HG03159 (cell line): ENCODE data around the gene INPP5E.

Source experiments
- ATAC-seq: cut with Tn5 transposase; IDR thresholded peaks from one replicate; pipeline ENCODE4 v1.9.1; 2021; ENCODE audit warnings: mild to moderate bottlenecking, moderate library complexity; ENCODE audit not compliant: unreplicated experiment

Gene INPP5E, protein sequence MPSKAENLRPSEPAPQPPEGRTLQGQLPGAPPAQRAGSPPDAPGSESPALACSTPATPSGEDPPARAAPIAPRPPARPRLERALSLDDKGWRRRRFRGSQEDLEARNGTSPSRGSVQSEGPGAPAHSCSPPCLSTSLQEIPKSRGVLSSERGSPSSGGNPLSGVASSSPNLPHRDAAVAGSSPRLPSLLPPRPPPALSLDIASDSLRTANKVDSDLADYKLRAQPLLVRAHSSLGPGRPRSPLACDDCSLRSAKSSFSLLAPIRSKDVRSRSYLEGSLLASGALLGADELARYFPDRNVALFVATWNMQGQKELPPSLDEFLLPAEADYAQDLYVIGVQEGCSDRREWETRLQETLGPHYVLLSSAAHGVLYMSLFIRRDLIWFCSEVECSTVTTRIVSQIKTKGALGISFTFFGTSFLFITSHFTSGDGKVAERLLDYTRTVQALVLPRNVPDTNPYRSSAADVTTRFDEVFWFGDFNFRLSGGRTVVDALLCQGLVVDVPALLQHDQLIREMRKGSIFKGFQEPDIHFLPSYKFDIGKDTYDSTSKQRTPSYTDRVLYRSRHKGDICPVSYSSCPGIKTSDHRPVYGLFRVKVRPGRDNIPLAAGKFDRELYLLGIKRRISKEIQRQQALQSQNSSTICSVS

DNA sequence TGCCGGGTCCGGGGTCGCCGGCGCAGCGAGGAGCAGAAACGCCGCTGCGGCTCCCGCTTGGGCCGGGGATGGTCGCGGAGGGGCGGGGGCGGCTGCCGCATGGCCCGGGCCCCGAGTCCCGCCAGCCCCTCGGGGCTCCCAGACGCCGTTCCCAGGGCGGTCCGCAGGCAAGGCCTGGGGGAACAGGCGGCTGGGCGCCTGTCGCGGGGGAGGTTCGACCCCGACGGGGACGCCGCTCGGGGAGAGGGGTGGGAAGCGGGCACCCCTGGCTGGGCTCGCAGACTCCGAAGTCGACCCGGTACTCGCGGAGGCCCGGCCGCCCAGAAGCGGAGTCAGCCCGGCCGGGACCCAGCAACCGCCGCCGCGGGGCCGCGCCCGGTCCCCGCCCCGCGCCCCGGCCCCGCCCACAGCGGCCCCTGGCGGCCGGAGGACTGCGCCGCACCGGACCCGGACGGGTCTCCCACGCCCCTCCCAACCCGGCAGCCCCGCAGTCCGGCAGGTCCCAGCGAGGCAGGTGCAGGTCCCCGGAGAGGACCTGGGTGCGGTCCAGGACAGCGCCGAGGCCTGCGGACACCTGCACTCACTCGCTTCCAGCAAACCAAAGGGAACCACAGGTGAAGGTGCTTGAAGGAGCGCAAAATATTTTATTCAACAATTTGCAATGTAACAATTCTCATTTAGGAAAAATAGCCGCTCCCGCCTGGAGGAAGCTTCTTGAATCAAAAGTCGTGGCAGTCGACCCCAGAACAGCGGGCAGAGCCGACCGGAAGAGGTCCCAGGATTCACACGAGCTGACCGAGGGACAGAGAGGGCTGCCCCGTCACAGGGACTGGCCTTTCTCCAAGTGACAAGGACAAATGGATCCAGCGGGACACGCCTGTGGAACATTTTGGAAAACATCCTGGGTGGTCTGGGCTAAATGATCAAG, at the start of gene INPP5E:
Gene INPP5E, minus strand, starts transcription at position 365 of the 928 bp plus-strand sequence. CDS start 426 bp downstream, outside the sequence.
- peak; percentile 55 for ATAC-seq

DNA sequence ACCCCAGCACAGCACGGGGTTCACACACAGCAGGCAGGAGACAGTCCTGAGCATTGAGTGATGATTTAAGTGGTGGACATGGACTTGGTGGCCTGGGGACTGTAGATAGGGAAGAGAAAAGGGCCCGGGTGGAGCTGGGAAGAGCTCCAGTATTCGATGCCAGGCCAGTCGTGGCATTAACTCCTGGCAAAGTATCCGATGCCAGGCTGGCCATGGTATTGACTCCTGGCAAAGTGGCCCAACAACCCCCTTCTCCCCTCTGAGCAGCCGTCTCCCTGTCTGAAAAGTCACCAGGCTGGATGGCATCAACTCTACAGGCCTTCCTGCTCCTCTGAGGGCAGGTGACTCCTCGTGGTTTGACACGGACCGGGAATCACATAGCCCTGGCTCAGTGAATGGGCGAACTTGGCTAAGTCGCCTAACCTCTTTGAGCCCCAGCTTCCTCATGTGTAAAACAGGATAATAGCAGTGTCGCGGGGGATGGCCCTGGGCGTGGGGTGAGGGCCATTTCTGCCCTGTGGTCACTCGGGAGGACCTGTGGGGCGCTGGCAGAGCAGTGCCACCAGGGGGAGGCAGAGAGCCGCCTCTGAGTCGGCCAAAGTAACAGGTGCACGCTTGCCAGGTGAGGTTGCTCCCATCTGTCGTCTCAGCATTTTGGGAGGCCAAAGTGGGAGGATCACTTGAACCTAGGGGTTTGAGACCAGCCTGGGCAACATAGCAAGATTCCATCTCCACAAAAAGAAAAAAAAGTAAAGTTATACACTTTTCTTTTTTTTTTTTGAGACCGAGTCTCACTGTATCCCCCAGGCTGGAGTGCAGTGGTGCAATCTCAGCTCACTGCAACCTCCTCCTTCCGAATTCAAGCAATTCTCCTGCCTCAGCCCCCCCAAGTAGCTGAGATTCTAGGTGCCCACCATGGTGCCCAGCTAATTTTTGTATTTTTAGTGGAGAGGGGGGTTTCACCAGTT, 48.9 kb upstream of the INPP5E start:
- ATAC-seq, result no peak

DNA sequence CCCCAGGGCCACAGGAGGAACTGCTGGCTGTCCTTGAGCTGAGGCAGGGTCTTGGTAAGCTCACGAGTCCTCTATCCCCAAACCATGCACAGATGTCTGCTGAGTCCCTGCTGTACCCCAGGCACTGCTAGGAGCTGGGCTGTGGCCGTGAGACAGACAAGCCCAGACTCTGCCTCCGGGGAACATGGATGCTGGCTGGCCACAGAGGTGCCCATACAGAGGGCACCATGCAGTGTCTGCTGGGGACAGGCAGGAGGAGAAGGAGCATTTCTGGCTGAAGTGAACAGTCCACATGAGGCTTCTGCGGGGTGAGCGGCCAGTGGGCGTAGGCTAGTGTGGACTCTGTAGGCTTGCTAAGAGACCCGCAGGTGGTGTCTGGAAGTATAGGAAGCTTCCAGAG, 48.0 kb upstream of the INPP5E start:
- no peak for ATAC-seq

DNA sequence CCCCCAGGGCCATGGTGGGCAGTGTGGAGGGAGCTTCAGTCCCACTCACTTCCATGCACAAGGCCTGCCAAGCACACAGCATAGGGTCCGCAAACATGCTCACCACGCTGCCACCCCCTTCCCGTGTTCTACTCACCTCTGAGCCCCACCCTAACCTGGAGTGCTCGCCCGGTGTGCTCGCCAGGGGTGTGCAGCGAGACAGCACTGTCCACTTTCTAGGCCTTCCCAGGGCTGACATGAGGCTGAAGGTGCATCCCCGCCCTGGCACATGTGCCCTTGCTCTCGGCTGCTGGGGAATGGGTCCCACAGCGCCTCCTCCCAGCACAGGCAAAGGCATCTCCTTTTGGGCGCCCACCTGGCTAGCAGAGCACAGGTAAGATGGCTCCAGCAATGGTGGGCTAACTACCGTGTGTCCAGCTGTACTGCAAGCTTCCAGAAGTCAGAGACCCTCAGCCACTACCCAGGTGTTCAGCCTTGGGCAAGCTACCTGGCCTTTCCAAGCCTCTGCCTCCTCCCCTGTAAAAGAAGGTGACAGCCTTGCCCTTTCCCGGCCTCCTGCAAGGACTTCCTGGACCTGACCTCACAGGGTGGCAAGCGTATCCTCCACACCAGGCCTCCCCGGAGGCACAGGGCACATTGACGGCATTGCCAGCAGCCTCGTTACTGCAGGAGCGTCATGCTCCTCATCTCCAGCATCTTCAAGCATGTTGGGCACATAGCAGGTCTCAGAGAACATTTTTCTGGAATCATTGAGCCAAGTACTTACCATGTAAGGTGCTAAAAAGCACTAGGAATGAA, 47.4 kb upstream of the INPP5E start:
- no peak for ATAC-seq

DNA sequence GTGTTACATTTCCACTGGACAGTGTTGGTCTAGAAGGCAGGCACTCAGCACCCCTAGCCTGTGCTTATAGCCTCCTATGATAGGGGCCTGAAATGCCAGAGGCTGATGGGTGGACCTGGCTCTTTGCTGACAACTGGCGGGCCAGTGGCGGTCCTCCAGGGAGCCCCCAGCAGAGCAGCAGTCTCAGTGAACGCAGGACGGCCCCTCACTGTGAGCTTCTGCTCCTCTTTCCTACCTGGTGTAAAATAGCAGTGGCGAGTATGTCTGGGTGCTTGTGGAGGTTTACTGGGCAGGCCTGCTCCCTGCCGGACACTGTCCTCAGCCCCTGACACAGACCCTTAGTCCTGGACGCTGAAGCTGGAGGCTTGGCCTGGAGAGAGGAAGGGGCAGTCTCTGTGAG, 46.5 kb upstream of the INPP5E start:
- ATAC-seq, result no peak

DNA sequence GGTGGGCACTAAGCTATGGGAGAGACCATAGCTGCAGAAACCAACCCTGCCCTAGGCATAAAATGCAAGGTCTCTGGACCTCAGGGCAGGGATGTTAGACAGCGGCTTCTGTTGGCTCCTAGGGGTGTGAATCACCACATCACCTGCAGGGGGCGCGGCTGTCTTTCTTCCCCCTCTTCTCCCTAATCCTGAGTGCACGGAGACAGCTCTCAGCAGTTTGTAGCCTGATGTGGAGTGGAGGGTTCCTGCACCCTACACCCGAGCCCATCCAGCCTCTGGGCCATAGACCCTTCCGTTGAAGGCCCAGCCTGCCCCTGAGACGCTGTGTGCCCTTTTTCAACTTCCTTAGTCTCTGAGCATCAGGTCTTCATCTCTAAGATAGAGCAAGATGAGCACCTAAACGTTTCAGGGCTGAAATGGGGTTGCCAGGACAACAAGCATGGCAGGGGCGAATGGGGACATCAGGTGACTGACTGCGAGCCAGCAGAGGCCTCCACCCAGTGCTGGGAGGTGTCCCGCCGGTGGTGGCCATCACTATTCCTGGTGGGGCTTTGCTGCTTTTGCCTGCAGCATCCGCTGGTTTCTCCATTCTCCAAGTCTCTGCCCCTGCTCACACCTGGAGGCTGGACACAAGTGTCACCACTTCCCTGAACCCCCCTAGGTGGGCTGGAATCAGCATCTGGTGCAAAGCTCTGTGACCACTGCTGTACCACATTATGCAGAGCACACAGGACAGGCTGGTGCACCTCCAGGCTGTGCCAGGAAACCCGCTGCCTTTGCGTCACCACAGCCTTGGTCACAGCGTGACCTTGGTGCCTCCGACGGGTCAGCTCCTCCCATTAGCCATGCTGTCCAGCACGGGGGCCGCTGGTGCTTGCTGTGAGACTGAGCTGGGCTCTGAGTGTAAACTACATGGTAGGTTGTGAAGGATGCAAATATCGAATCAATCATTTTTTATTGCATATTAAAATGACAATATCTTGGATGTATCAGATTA, 45.7 kb upstream of the INPP5E start:
- no peak for ATAC-seq

DNA sequence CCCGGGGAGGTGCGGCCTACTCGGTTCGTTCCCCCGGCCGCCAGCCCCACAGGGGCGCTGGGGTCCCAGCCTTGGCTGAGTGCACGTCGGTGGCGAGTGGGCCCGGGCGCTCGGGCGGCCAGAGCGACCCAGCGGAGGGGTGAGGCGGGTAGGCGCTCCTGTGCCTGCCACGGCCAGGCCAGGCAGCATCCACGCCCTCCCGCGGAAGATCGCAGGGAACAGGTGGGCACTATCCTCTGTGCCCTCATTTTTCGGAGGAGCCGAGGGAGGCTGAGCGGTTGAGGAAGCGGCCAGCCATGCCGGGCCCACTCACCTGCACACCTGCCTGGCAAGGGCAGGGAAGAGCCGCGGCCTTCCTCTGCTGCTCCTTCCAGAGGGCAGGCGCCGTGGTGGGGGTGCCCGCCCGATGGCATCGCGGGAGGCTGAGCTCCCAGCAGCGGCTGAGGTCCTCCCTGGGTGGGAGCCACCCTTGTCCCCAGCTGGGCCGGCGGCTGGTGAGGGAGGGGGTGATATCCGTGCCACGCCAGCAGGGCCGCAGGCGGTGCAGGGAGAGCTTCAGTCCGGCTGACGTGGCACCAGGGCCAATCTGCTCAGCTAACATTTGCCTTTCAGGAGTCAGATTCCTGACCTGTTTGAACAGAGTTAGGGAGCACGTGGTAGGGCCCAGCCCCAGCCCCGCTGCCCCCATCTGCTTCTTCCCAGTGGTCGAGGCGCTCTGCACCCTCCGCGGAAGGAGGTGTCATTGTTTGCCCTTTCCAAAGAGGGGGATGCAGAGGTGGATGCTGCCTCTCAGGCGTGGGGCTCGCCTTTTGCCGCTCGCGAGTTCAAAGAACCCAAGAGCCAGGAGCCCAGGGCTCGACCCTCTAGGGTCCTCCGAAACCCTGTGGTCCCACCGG, 44.8 kb upstream of the INPP5E start:
- peak; percentile 1 for ATAC-seq

DNA sequence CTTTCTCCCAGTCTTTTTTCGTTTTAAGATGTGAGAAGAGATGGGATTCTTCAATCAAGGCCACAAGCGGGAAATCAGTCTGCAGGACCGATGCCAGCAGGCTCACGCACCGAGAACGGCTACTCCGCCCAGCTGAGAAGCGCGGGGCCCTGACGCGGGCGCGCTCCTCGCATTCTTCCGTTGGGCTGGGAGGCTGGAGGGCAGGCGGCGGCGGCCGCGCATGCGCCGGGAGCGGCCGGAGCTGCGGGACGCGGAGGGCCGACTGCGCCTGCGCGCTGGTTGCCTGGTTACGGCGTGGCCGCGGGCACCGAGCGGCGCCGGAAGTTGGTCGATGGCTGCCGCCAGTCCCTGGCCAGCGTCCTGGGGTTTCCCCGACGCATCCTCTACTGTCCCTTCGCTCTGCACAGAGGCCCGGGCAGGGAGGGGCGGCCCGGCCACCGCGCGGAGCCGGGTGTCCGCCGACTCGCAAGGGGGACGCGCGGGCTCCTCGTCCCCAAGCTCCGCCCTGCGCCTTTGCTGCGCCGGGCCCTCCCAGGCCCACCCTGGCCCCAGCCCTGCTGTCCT, 44.0 kb upstream of the INPP5E start:
- peak; percentile 58 for ATAC-seq

DNA sequence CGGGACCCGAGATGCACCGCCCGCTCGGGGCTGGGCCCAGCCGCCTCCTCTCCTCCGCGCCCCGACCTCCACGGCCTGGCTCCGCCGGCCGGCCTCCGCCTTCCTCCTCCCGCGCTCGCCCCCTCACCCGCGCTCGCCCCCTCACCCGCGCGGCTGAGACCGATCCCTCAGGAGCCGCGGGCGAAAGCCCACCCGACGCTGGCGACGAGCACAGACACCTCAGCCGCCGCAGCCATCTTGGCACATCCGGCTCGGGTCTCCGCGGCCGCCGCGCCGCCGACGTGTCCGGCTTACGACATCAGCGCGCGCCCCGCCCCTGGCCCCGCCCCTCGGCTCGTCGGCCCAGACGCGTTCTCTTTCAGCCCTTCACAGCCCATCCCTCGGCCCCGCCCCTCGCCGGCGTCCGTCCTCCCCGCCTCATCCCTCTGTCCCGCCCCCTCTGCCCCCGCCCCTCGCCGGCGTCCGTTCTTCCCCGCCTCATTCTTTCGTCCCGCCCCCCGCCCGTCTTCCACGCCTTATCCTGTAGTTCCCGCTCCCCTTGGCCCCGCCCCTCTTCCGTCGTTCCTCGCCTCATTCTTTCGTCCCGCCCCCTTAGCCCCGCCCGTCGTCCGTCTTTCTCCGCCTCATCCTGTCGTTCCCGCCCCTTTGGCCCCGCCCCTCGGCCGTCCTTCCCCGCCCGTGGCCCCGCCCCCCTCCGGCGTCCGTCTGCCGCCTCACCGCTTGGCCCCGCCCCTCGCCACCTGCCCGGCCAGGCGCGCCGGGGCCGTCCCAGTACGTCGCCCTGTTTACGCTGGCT, 43.3 kb upstream of the INPP5E start, which contains the start of gene SEC16A:
Gene SEC16A, minus strand, starts transcription at position 248 of the 796 bp plus-strand sequence. CDS start 5,425 bp downstream, outside the sequence.
- ATAC-seq, result peak; percentile 56

DNA sequence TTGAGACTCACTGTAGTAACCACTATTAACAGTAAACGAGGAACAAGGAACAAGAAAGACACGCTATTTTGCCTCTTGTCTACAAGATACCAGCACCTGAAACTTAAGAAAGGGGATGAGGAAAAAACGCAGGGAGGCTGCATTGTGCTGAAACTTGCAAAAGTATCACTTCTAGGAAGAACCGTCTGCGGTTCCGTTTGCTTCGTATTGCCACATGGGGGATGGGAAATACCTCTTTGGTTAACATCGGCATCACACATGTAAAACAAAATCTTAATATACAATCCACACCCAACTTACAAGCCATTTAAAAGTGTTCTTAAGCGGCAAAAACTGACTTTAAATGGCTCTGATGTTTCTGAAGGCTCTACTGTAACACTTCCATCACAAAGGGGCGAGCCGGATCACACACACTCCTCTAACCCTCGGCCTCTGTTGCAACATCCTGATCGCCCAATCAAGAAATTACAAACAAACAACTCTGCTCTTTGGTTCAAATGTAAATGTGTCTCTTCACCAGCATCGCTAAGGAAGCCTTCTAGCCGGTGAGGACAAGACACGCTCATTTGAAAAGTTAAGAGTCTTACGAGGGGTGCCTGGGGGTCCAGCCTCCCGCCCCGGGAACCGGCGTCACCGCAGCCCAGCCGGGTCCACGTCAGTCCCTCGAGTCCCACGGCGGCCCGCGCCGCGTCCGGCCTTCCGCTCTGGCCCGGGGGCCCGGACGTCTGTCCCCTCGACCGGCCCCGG, 42.6 kb upstream of the INPP5E start:
- no peak for ATAC-seq

DNA sequence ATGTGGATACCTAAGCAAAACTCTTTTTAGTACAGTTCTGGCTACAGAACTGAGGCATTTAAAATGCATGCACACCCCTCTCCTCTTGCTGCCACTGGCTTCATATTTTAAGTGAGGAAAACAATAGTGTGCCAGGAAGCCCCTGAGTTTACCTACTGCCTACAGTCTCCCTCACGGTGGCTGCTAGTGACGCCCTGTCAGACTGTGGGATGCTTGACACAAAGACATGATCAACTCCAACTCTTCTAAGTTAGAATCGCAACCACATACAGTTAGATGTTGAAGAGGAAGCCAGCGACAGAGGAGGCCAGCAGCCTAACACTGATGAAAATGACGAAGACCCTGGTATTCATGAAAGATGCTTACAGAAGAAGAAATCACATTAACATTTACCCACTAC, 41.9 kb upstream of the INPP5E start:
- no peak for ATAC-seq

DNA sequence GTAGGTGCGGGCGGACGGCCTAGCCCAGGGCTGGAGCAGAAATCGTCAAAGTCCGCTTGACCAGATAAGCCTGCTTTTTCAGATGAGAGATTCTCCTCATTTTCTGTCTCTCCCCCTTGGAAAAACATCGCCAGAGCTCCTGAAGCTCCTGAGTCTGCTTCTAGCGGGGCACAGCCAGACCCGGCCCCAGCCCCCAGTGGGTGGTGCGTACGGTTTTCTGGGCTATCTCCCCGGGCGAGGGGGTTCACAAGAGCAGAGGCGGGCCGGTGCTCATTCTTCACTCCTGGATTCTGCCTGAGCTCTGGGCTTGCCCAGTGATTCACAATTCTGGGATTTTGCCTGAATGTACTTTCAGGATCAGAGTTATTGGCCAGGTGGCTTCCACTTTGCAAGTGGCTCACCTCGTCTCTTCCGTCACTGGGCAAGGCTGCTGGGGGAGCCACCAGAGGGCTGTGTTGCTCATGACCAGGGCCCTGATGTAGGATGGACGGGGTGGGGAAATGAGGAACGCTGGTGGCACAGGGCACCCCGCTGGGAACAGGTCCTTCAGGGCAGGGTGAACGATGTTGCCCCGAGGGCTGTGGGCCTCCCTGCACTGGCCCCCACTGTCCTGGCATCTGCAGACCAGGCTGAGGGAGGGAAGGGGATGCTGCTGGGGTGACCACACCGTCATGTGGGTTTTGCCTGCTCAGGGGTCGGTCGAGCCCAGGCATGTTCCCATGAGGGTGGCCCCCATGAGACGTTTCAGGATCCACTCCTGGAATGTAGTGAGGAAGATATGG, 36.9 kb upstream of the INPP5E start:
- ATAC-seq, result no peak

DNA sequence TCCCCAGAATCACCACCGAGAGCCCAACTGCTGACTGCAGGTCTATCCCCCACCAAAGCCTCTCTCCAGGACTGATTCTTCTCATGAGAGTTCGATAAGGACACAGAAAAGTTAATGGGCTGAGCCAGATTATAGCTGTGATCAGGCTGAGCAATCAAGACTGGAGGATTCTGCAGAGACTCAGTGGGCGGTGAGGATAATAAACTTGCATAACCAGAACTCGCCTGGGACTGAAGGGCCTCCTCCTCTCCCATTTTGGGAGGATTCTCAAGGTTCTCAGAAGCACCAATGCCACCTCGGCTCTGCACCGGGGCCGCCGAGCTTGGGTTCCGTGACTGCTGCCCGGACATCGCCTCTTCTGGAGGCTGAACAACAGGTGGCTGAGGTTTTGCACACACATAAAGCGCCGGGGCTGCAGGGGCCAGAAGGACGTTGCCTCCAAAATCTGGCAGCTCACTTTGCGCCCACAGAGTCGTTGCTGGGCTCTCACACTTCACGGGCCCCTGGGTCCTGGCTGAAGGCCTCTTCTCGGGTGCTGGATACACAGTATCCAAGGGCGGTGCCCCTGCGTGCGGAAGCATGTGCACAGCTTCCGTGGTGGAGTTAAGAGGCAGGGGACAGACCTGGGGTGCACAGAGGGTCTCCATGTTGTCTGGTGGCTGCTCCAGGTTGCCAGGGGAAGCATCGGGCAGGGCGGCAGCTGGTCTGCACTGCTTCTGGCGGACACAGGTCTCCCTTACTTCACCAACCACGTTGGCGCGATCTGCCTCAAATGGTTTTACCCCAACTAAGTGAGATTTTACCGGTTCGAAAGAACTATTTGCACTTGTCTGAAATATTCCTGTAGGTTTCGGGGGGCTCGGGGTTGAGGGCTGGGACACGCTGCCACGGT, 35.6 kb upstream of the INPP5E start:
- no peak for ATAC-seq
